ENCODE data around the gene FOXK2. TPM values are rescaled to one million over a fixed set of nuclear protein-coding genes. Genes with fewer than 3 reads are reported as not detected.

FOXK2 gene
- total RNA-seq, 1 experiment from 2014 or later: 78.9 TPM

DNA sequence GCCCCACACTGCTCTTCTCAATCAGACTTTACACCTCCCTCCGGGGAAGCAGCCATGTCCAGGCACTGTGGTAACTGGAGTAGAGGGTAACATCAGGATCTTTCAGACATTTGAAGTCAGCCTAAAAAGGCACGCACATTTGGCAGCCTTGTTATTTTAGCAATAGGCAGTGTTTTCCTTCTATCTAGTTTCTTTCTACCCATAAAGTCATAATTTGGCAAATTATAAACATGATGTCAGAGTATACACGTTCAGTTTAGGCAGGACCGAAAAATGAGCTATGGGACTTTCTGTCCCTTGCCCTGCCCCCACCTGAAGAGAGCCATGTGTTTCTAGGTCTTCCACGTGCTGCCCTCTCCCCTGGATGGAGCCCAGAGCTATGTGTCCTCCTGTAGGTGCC lies 39.9 kb upstream of the FOXK2 start:
- Histone ChIP-seq H4K20me1 (ENCODE audit: insufficient read depth) (no peaks in the 10 kb centered on the region), H2AFZ (no peak overlapping the region), H3K36me3 (ENCODE audit: low read depth) (no peaks in the 10 kb centered on the region), H3K4me3 (no peak overlapping the region), H3F3A (ENCODE audit: insufficient read depth, low read depth) (no peaks in the 10 kb centered on the region), H3K4me1 (replicated peaks; ENCODE audit: insufficient read depth) (no peaks in the 10 kb centered on the region), H3K4me2 (no peak overlapping the region), H3K9me3 (ENCODE audit: insufficient read depth, low read depth) (no peaks in the 10 kb centered on the region), H3K79me2 (ENCODE audit: low read depth) (no peaks in the 10 kb centered on the region), H3K27me3 (ENCODE audit: insufficient read depth, low read depth) (no peaks in the 10 kb centered on the region), H3K9me2 (ENCODE audit: insufficient read depth) (no peaks in the 10 kb centered on the region), H3K27ac (no peak overlapping the region)
- ChIA-PET CTCF (no interaction called here), POLR2A (ENCODE audit: unreplicated experiment) (no interaction called here)
- no peak for TF ChIP-seq EZH2 (IDR thresholded peaks at IDR 0.05; ENCODE audit: low read depth)
- TF ChIP-seq, protein P1, sequence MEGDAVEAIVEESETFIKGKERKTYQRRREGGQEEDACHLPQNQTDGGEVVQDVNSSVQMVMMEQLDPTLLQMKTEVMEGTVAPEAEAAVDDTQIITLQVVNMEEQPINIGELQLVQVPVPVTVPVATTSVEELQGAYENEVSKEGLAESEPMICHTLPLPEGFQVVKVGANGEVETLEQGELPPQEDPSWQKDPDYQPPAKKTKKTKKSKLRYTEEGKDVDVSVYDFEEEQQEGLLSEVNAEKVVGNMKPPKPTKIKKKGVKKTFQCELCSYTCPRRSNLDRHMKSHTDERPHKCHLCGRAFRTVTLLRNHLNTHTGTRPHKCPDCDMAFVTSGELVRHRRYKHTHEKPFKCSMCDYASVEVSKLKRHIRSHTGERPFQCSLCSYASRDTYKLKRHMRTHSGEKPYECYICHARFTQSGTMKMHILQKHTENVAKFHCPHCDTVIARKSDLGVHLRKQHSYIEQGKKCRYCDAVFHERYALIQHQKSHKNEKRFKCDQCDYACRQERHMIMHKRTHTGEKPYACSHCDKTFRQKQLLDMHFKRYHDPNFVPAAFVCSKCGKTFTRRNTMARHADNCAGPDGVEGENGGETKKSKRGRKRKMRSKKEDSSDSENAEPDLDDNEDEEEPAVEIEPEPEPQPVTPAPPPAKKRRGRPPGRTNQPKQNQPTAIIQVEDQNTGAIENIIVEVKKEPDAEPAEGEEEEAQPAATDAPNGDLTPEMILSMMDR (conservative IDR thresholded peaks at IDR 0.05): no peak
- DNase-seq: no peak
- BruUV-seq (replicated peaks): no TSS peak
- intact Hi-C loops (cut with micrococcal nuclease; ENCODE audit: unreplicated experiment): no loop called here

GRCh38 chr17:82480318-82480717 lies 39.2 kb upstream of the FOXK2 start:
- BruUV-seq (replicated peaks): no TSS peak
- TF ChIP-seq EZH2 (IDR thresholded peaks at IDR 0.05; ENCODE audit: low read depth): no peak
- TF ChIP-seq, protein P1 (conservative IDR thresholded peaks at IDR 0.05): no peak
- no peaks in the 10 kb centered on the region for H3K9me3 ChIP-seq (ENCODE audit: insufficient read depth, low read depth)
- ChIA-PET POLR2A (ENCODE audit: unreplicated experiment) (no interaction called here), CTCF (no interaction called here)
- no peak overlapping the region for H3K4me2 ChIP-seq
- H3K27me3 ChIP-seq (ENCODE audit: insufficient read depth, low read depth): no peaks in the 10 kb centered on the region
- H3K4me3 ChIP-seq: no peak overlapping the region
- intact Hi-C loops (cut with micrococcal nuclease; ENCODE audit: unreplicated experiment): no loop called here
- no peak overlapping the region for H3K27ac ChIP-seq
- H3K36me3 ChIP-seq (ENCODE audit: low read depth): no peaks in the 10 kb centered on the region
- no peak for DNase-seq
- no peaks in the 10 kb centered on the region for H3K9me2 ChIP-seq (ENCODE audit: insufficient read depth)
- H3K4me1 ChIP-seq (replicated peaks; ENCODE audit: insufficient read depth): no peaks in the 10 kb centered on the region
- H3F3A ChIP-seq (ENCODE audit: insufficient read depth, low read depth): no peaks in the 10 kb centered on the region
- no peaks in the 10 kb centered on the region for H4K20me1 ChIP-seq (ENCODE audit: insufficient read depth)
- no peak overlapping the region for H2AFZ ChIP-seq
- H3K79me2 ChIP-seq (ENCODE audit: low read depth): no peaks in the 10 kb centered on the region

DNA sequence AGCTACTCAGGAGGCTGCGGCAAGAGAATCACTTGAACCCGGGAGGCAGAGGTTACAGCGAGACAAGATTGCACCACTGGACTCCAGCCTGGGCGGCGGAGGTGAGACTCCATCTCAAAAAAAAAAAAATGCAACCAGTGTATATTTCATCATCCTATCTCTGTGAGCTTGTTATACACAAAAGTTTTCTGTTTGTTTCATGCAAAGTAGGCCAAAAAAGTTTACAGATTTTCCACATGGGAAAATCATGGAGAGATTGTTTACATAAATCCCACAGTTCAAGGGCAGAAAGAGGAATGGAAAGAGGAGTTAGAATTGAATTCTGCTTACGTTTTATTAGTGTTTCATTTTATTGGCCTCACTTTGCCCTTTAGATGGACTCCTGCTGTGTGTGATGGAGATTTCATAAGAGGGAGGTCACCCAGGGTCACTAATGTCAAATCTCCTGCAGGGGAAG lies 36.3 kb upstream of the FOXK2 start:
- Histone ChIP-seq H3K4me2 (no peak overlapping the region), H4K20me1 (ENCODE audit: insufficient read depth) (no peaks in the 10 kb centered on the region), H3K79me2 (ENCODE audit: low read depth) (no peaks in the 10 kb centered on the region), H3F3A (ENCODE audit: insufficient read depth, low read depth) (no peaks in the 10 kb centered on the region), H3K4me3 (no peak overlapping the region), H3K4me1 (replicated peaks; ENCODE audit: insufficient read depth) (no peaks in the 10 kb centered on the region), H3K27ac (no peak overlapping the region), H3K9me3 (ENCODE audit: insufficient read depth, low read depth) (no peaks in the 10 kb centered on the region), H3K36me3 (ENCODE audit: low read depth) (no peaks in the 10 kb centered on the region), H2AFZ (no peak overlapping the region), H3K27me3 (ENCODE audit: insufficient read depth, low read depth) (no peaks in the 10 kb centered on the region), H3K9me2 (ENCODE audit: insufficient read depth) (no peaks in the 10 kb centered on the region)
- ChIA-PET CTCF (no interaction called here), POLR2A (ENCODE audit: unreplicated experiment) (no interaction called here)
- TF ChIP-seq, protein P1 (conservative IDR thresholded peaks at IDR 0.05): no peak
- no peak for TF ChIP-seq EZH2 (IDR thresholded peaks at IDR 0.05; ENCODE audit: low read depth)
- intact Hi-C loops (cut with micrococcal nuclease; ENCODE audit: unreplicated experiment): no loop called here
- DNase-seq: no peak
- BruUV-seq (replicated peaks): no TSS peak

Data from PC-9 (cell line).